GM20000 (cell line): ENCODE data around the gene GAA.
A peak's percentile ranks its signal among the peaks of the same experiment; 100 is the strongest.
"Not testable (repeated sequence)": the region's sequence is repeated elsewhere in the genome, so short reads cannot be mapped to it uniquely, and the experiment has no call there.

Experiments used
- DNase-seq: peaks from one replicate; pipeline ENCODE4 v3.0.0; 2012; ENCODE audit warnings: low spot score
- CTCF ChIP-seq: IDR thresholded peaks from 2 replicates; pipeline ENCODE4 v1.5.1; 2012; ENCODE audit warnings: mild to moderate bottlenecking, control low read depth; ENCODE audit errors: extremely low read depth, missing control alignments

Gene GAA

DNA sequence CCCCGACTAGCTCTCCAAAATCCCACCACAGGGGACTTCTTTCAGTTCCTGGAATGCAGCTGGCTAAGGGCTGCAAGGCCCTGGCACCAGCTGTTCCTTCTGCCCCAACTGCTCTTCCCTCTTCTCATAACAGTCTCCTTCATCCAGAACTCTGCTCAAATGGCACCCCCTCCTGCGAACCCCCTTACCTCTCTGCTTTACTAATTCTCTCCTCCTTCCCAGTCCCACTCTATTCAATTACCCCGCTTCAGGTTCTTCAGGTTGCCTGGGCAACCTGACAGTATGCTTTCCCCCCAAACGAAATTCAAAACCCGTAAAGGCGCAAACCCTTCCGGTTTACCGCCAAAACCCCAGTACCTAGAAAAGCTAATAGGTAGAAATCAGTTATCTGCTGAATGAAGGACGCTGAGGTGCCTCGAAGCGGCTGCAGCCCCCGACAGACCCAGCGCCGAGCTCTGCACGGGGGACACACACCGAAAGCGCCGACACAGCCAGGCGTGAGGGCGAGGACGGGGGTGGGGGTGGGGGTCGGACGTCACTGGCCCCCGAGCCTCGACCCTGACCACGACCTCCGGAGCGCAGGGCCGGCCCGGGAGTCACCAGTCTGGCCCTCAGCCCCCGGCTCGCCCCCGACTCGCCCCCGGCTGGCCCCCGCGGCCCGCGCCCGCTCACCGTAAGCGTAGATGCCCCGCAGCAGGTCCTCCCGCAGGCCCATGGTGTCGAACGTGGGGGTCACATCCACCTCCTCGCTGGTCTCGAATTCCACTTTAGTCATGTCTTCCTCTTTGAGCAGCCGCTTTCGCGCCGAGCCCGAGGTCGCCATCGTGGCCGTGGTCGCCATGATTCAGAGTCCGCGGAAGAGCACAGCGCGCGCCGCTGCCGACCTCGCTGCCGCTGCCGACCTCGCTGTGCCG is 45.0 kb downstream of the GAA start:
- TF ChIP-seq CTCF = no peak
- DNase-seq = peak; percentile 62

GRCh38 chr17:80147035-80147822 is 45.8 kb downstream of the GAA start, which contains the start of gene EIF4A3:
TSS of gene EIF4A3 (minus strand) at chr17:80147128. CDS start at chr17:80146961, 167 bp downstream.
- DNase-seq = peak; percentile 100
- TF ChIP-seq CTCF = no peak

DNA sequence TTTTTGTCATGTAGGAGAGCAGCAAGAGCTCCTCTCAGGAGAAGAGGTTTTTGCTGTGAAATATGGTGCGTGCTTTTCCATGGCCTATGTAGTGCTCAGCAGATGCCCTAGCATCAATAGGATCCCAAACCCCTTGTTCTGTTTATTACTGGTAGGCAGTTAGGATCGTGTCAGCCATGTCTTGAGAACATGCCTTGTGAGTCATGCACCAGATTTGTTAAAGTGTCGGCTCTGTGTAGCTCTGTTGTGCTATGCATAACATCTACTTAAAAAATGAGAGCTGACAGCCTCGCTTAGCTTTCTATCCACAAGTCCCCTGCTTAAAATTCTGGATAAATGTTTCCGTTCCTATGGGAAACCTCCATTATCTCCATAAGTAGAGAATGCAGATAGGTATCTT is 50.0 kb downstream of the GAA start:
- no peak for DNase-seq

DNA sequence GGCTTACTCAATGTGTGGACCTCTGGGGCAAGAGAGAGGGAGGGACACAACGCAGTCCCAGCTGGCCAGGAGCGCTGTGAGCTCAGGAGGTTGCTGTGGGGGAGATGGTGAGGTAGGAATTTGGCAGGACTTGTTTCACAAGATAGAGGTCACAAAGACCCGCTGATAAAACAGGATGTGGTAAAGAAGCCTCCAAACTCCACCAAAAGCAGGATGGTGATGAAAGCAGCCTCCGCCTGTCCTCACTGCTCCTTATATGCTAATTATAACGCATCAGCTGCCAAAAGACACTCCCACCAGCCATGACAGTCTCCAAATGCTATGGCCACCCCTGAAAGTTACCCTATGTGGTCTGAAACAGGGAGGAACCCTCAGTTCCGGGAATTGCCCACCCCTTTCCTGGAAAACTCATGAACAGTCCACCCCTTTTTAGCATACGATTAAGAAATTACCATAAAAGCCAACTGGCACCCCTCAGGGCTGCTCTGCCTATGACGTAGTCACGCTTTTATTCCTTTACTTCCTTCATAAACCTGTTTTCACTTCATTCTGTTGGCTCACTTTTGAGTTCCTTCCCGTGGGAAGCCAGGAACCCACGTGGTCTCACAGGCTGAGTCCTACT is 50.8 kb downstream of the GAA start:
- TF ChIP-seq CTCF = no peak
- no peak for DNase-seq

More for the DNA sequence above, 50.0 kb downstream of the GAA start:
- TF ChIP-seq CTCF = no peak

GRCh38 chr17:80153004-80153403 is 51.6 kb downstream of the GAA start:
- TF ChIP-seq CTCF = no peak
- DNase-seq = no peak

- DNase-seq = no peak
- TF ChIP-seq CTCF = no peak
These were observed 52.8 kb downstream of the GAA start for GRCh38 chr17:80154166-80154565.

DNA sequence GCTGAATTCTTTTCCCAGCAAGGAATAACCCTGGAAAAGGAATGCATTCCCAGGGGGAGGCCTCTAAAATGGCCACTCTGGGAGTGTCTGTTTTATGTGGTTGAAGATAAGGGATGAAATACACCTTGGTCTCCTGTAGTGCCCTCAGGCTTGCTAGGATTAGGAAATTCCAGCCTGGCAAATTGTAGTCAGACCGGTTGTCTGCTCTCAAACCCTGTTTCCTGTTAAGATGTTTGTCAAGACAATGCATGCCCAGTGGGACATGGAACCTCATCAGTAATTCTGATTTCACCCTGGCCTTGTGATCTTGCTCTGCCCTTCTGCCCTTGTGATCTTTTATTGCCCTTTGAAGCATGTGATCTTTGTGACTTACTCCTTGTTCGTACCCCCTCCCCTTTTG is 54.2 kb downstream of the GAA start:
- DNase-seq = not testable (repeated sequence)
